Stimulated activated CD8-positive, alpha-beta memory T cell treated with anti-CD3 and anti-CD28 coated beads, Interleukin-4, amount 100 ng/mL, for 1 hour (primary cell): ENCODE measurements around the gene SHLD3.
"Not testable (repeated sequence)": the region's sequence is repeated elsewhere in the genome, so short reads cannot be mapped to it uniquely, and the experiment has no call there.

ENCODE experiments used
- DNase-seq, 2 donors: peaks; one replicate each; pipeline ENCODE4 v3.0.0-alpha.2; 2020; ENCODE audit warnings: low read depth in 2 of 2, low spot score in 1 of 2

The SHLD3 gene

GRCh38 chr5:65676056-65676455, 51.2 kb downstream of the SHLD3 start:
- DNase-seq = not testable (repeated sequence)
